Testis (tissue), 2 donors: Measurements from ENCODE around the gene PTGER2.

ENCODE experiments used
- CTCF ChIP-seq, 3 experiments: fragments of 450-650 bp in 2 of 3; fragments of 200-600 bp in 1 of 3; sonication (generic) in 1 of 3; IDR thresholded peaks; one replicate each; pipeline ENCODE4 v1.5.1; 2016 to 2019; ENCODE audit warnings: antibody characterized with exemption in 3 of 3, mild to moderate bottlenecking in 2 of 3, moderate library complexity in 1 of 3
- POLR2A ChIP-seq: fragments of 450-650 bp; IDR thresholded peaks from one replicate; pipeline ENCODE4 v1.6.1; 2017; ENCODE audit warnings: antibody characterized with exemption, mild to moderate bottlenecking, moderate library complexity

DNA sequence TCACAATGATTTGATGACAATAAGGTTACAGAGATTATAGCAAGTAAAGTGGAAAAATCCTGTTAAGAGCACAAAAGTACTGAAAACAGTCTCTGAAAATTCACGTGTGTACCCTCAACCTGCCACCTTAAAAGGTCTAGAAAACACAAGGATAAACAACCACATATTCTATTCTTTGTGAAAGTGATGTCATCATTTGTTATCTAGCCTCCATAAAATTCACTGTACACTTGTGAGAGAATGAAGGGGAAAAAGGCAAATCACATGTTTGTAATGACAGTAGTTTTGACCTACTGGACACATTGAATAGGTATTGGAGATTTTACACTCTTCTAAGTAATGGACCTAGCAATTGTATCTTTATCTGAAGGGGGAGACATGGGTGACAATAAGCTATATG, 42.6 kb upstream of the PTGER2 start:
- no peak for TF ChIP-seq POLR2A
- TF ChIP-seq CTCF (IDR thresholded peaks at IDR 0.05) = no peak
